Pancreas (tissue), 10 donors: ENCODE results near the gene ADAMTS2. TPM values are rescaled to one million over a fixed set of nuclear protein-coding genes. Genes with fewer than 3 reads are reported as not detected.

Experiments used
- ATAC-seq, 4 donors: fragments of 200-7000 bp; cut with Tn5 transposase; one replicate each; pipeline versions ENCODE4 v1.8.0 to v1.9.1; 2020; ENCODE audit warnings: mild to moderate bottlenecking in 4 of 4, moderate library complexity in 4 of 4
- DNase-seq, 6 donors: peaks; one replicate each; pipeline ENCODE4 v3.0.0-alpha.2; 2020
- FAIRE-seq: peaks from 2 replicates; lab custom pipeline; 2012; peaks lifted over from hg19 to GRCh38; lab: Jason Lieb, UNC
- H3K27ac ChIP-seq, 4 donors: fragments of 200-600 bp; sonication (generic); 1 replicate in 3 of 4; 2 replicates in 1 of 4; pipeline versions ENCODE4 v1.5.0 to v1.8.0; 2020
- H3K27me3 ChIP-seq, 4 donors: fragments of 200-600 bp; one replicate each; pipeline ENCODE4 v1.8.0; 2021
- H3K36me3 ChIP-seq, 3 donors: fragments of 200-600 bp; sonication (generic) in 1 of 3; one replicate each; pipeline versions ENCODE4 v1.5.0 to v1.8.0; 2020 to 2021
- H3K4me1 ChIP-seq, 3 donors: fragments of 200-600 bp; one replicate each; pipeline ENCODE4 v1.8.0; 2021
- H3K4me3 ChIP-seq, 4 donors: fragments of 200-600 bp; sonication (generic) in 2 of 4; one replicate each; pipeline versions ENCODE4 v1.5.0 to v1.8.0; 2020 to 2021
- H3K9me3 ChIP-seq, 4 donors: fragments of 200-600 bp; one replicate each; pipeline ENCODE4 v1.8.0; 2021
- CTCF ChIP-seq, 4 donors: fragments of 200-600 bp; sonication (generic) in 3 of 4; IDR thresholded peaks; one replicate each; pipeline versions ENCODE4 v1.5.0 to v1.8.0; 2021; ENCODE audit warnings: antibody characterized with exemption in 4 of 4
- WGBS, 2 donors: extraction: QIAGEN DNeasy Blood & Tissue Kit; methylation state at CpG; one replicate each; pipeline ENCODE4 v1.1.7; 2013; 5-methylcytosine and 5-hydroxymethylcytosine counted together
- intact Hi-C, 3 donors: fragments of 100-400 bp; cut with DNase I; formaldehyde crosslinking; loops; one replicate each; pipeline versions ENCODE4 v1.11.1 to v1.14.2; 2022
- polyA plus RNA-seq, 2 donors: library from polyadenylated mRNA; stranded (reverse); fragments of 200-250 nt; gene quantifications; one replicate each; pipeline ENCODE4 v1.2.3, GENCODE V29; 2013
- total RNA-seq, 6 donors: library from RNA; stranded (reverse); fragmentation: NEBNext Ultra II Directional in 4 of 6; extraction: Animal tissue kit (Norgen Biotek cat#: 25700) in 4 of 6; gene quantifications; one replicate each; pipeline versions ENCODE4 v1.2.1 to v1.2.4, GENCODE V29; 2021 to 2023
- donor health status: healthy with polysubstance abuse.
- donor health status: DM: no; HTN: no; CAD: no; lungs with moderate emphysema.
- donor health status: DM: no; HTN: no; CAD: no.
- donor health status: control.
- donor health status: control.
- donor health status: Bipolar disorder and iron deficiency.
- donor health status: DM: yes; HTN: yes; CAD: no.
- donor health status: DM: no; HTN: no; CAD: no.
- donor health status: DM: no; HTN: no; CAD: no.
- donor health status: DM: yes; HTN: yes; CAD: no.

The ADAMTS2 gene
- total and polyA plus RNA-seq, 8 donors = 1.3 to 18.5 (median 5.8) TPM

- Histone ChIP-seq H3K4me3 (no peak overlapping the region), H3K4me1 (no peaks in the 10 kb centered on the region), H3K27ac (no peak overlapping the region), H3K9me3 (no peaks in the 10 kb centered on the region), H3K27me3 (no peaks in the 10 kb centered on the region), H3K36me3 (no peaks in the 10 kb centered on the region)
- FAIRE-seq (no peak), ATAC-seq (no peak), DNase-seq (no peak)
- 70 to 82% methylated on average over 8 of the region's 8 CpGs for WGBS, 2 donors
- intact Hi-C loops = no loop called here
- TF ChIP-seq CTCF (IDR thresholded peaks at IDR 0.05) = no peak
These were observed 37.2 kb upstream of the ADAMTS2 start for GRCh38 chr5:179382486-179382885.

GRCh38 chr5:179381691-179382090 is 36.4 kb upstream of the ADAMTS2 start:
- intact Hi-C loops = no loop called here
- WGBS, 2 donors = 77 to 80% methylated on average over 18 of the region's 18 CpGs
- DNase-seq = no peak
- ATAC-seq = no peak
- H3K36me3 ChIP-seq = no peaks in the 10 kb centered on the region
- H3K27me3 ChIP-seq = no peaks in the 10 kb centered on the region
- no peaks in the 10 kb centered on the region for H3K9me3 ChIP-seq
- no peaks in the 10 kb centered on the region for H3K4me1 ChIP-seq
- no peak for TF ChIP-seq CTCF (IDR thresholded peaks at IDR 0.05)
- H3K4me3 ChIP-seq = no peak overlapping the region
- FAIRE-seq = no peak
- H3K27ac ChIP-seq = no peak overlapping the region

GRCh38 chr5:179380211-179381035 is 35.2 kb upstream of the ADAMTS2 start:
- H3K36me3 ChIP-seq = no peaks in the 10 kb centered on the region
- ATAC-seq (no peak), DNase-seq (no peak), FAIRE-seq (no peak)
- no peak for TF ChIP-seq CTCF (IDR thresholded peaks at IDR 0.05)
- WGBS, 2 donors = 71 to 81% methylated on average over 28 of the region's 28 CpGs
- no peaks in the 10 kb centered on the region for H3K27me3 ChIP-seq
- H3K27ac ChIP-seq = no peak overlapping the region
- no peak overlapping the region for H3K4me3 ChIP-seq
- H3K9me3 ChIP-seq = no peaks in the 10 kb centered on the region
- intact Hi-C loops = no loop called here
- no peaks in the 10 kb centered on the region for H3K4me1 ChIP-seq

- Histone ChIP-seq H3K36me3 (no peaks in the 10 kb centered on the region), H3K9me3 (no peaks in the 10 kb centered on the region), H3K27me3 (no peaks in the 10 kb centered on the region), H3K4me3 (no peak overlapping the region), H3K27ac (no peak overlapping the region), H3K4me1 (no peaks in the 10 kb centered on the region)
- no peak for TF ChIP-seq CTCF (IDR thresholded peaks at IDR 0.05)
- FAIRE-seq (no peak), DNase-seq (no peak), ATAC-seq (no peak)
- intact Hi-C loops = no loop called here
- 60 to 69% methylated on average over 9 of the region's 9 CpGs for WGBS, 2 donors
These were observed 34.1 kb upstream of the ADAMTS2 start for GRCh38 chr5:179379321-179379890.
